HG03064 (cell line): ENCODE data around the gene NGB.

Experiments
- ATAC-seq: cut with Tn5 transposase; IDR thresholded peaks from one replicate; pipeline ENCODE4 v1.9.1; 2021; ENCODE audit warnings: low read depth; ENCODE audit not compliant: unreplicated experiment

Gene NGB

DNA sequence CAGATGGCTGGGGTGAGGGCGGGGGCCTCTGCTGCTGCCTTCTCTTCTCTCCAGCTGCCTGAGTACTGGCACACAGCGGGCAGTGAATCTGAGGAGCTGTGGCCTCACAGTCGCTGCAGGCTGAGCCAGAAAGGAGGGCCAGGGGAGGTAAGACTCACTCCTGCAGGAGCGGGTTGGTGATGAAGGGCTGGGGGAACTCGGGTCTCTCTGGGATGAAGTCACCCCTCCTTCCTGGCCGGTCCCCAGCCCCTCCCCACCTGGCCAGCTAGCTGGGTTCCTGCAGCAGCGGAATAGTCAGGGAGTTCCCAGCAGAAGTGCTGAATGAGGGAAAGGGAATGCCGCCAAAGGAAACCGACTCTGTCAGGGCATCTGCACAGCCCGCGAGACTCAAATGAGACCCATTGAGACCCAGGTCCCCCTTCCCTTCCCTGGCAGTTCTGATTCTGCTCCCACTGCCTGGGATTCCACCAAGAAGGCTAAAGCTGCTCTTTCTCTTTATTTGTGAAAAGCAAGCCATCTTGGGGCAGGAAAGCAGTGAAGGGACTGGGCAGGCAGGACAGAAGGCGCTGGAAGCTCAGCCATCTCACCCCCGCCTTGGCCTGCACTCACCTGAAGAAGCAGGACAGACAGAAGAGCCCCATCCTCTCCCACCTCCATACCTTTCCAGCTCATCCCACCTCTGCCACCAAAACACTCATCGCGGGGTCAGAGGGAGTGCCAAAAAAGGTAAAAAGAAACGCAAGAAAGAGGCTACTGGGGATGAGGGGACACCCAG lies 5.3 kb downstream of the NGB start:
- ATAC-seq: no peak

- ATAC-seq: no peak
Observed at GRCh38 chr14:77265187-77265515, 5.9 kb downstream of the NGB start.

DNA sequence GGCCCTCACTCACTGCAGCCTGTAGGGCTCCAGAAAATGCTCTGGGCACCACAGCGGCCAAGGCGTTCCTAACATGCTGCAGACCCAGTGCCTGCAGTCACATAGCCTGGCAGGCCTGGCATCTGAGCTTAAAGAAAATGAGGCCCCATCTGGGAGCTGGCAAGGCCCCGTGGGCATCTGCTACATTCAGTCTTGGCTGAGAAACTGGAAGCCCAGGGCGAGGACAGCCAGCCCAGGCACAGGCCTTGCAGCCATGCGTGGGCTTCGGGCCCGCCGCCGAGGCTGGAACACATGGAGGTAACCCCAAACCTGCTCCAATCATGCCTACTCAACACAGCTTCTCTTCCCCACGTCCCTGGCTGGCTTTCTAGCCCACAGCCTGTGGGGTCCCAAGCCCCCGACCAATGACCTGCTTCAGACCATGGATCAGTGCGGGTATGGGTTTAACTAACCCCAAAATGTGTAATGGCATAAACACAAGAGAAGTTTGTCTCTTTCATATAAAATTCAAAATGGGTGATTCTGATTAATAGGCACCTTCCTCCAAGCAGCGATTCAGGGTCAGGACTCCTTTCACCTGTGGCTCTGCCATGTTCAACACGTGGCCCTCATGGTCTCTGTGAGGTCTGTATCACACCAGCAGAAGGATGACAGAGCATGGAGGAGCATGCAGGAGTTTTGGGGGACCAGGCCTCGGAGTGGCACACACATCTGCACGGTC lies 6.4 kb downstream of the NGB start:
- ATAC-seq: no peak

GRCh38 chr14:77260631-77261030 lies 10.4 kb downstream of the NGB start:
- no peak for ATAC-seq

DNA sequence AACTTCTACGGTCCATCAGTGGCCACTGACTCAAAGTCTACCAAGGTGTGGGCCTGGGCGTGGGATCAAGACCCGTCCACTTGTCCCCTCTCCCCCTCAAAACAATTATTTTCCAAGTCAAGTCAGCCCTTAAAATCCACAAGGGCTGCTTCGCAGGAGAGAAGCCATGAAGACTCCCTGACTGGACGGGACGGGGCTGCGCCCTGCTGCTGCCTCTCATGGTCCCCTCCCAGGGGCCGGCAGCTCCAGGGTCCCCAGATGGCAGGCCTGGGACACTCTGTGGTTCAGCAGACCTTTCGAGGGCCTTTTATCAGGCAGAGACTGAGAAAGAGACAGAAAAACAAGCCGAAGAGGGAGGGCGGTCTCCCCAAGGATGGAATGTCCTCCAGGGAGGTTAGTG lies 10.8 kb downstream of the NGB start:
- no peak for ATAC-seq

GRCh38 chr14:77259025-77259715 lies 11.8 kb downstream of the NGB start:
- no peak for ATAC-seq

DNA sequence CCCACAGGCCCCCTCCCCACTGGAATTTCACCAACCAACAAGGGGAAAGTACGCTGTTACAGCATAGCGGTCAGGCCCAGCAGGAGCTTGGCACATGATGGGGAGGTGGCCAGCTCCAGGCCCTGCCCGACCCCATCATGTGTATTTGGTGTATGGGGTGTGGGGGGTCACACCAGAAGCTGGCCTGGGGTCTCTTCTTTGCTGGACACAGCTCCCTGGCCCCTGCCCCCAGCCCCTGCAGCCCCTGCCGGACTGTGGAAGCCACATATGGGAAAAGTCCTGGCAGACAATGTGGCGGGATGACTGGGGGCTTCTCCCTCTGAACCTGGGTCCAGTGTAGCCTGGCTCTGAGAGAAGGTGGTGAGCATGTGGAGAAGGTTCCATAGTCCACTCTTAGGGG lies 12.4 kb downstream of the NGB start:
- ATAC-seq: no peak

DNA sequence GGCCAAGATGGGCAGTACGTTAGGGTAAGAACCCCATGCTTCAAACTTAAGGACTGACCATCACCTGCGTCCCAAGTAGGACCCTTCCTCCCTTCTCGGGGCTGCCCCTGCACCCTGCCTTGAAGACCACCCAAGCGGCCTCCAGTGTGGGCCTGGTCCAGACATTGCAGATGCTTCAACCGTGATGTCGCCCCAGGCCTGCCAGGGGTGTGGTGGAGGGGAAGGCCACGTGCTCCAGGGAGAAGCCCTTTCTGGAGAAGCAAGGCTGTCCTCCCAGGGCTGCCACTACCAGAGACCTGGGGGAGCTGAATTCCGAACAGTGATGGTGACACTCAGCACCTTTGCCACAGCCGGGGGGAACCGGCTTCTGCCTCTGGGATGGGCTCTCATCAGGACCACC lies 13.3 kb downstream of the NGB start:
- no peak for ATAC-seq

GRCh38 chr14:77256694-77257093 lies 14.3 kb downstream of the NGB start:
- no peak for ATAC-seq

- no peak for ATAC-seq
Observed at GRCh38 chr14:77253333-77254190, 17.4 kb downstream of the NGB start.

- no peak for ATAC-seq
Observed at GRCh38 chr14:77251870-77252269, 19.1 kb downstream of the NGB start.

GRCh38 chr14:77250927-77251326 lies 20.1 kb downstream of the NGB start:
- no peak for ATAC-seq

DNA sequence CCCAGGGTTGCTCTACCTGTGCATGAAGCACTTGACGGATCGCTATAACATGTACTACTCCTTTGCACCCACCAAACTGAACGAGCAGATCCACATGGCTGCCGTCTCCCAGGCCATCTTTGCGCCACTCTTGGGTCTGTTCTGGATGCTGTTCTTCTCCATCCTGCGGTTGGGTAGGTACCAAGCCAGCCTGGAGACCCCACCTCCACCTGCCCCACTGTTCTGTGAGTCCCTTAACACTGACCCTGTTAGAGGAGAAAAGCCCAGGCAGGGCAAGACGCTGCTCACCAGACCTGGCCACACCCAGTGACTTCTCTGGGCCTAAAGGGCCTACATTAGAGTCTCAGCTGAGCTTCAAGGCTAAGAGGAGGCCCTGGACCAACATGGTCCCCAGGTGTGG lies 21.7 kb downstream of the NGB start:
- ATAC-seq: no peak

DNA sequence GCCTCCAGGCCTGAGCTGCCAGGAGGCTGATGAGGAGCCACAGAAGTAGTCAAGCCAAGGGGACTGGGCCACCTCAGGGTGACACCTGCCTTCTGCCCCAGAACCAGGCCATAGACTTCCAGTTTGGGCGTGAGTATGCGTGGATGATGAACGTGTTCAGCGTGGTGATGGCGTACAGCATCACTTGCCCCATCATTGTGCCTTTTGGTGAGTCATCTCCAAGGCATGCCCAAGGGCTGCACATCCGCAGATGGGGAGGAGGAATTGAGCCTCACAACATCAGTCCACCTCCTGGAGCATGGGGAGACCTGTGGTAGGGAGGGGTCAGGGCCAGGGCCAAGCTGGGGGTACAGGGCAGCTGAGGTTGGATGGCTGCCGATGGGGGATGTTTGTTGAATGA lies 22.3 kb downstream of the NGB start:
- ATAC-seq: no peak

GRCh38 chr14:77246784-77247183 lies 24.2 kb downstream of the NGB start:
- ATAC-seq: no peak

- no peak for ATAC-seq
Observed at GRCh38 chr14:77245820-77246219, 25.2 kb downstream of the NGB start.

- ATAC-seq: no peak
Observed at GRCh38 chr14:77243853-77244252, 27.2 kb downstream of the NGB start.

GRCh38 chr14:77242752-77243151 lies 28.3 kb downstream of the NGB start:
- no peak for ATAC-seq

DNA sequence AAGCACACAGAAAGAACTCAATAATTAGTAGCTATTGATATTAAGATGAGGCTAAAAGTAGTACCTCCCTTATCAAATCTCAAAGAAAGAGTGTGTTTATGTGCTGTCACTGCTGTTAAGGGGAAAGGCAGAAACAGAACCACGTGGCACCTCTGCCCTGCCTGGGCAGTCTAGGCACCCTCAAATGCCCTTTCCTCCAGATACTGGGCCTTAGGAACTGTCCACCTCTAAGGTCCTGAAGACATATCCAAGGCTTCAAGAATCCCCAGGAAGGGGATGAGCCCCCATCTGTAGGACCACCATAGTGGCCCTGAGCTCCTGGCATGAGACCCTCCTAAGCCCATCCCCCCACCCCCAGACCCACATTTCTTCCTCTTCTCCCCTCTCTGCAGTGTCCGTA lies 29.1 kb downstream of the NGB start:
- ATAC-seq: no peak

- no peak for ATAC-seq
Observed at GRCh38 chr14:77240336-77240915, 30.6 kb downstream of the NGB start.

GRCh38 chr14:77239412-77239811 lies 31.6 kb downstream of the NGB start:
- no peak for ATAC-seq
